UCSD-AML1 (cell line): Measurements from ENCODE around the gene GPN2.
A peak's percentile ranks its signal among the peaks of the same experiment; 100 is the strongest.
"Not testable (repeated sequence)": the region's sequence is repeated elsewhere in the genome, so short reads cannot be mapped to it uniquely, and the experiment has no call there.

Experiments used
- DNase-seq: peaks from one replicate; lab custom pipeline; 2025; ENCODE audit not compliant: unreplicated experiment; lab: John Stamatoyannopoulos, UW

The GPN2 gene

GRCh38 chr1:26900815-26901511 is 10.9 kb upstream of the GPN2 start:
- no peak for DNase-seq

GRCh38 chr1:26900001-26900814 is 10.1 kb upstream of the GPN2 start, which contains the start of gene GPATCH3:
GPATCH3 (minus strand) TSS chr1:26900467; CDS start chr1:26900442, 25 bp downstream.
- peak; percentile 82 for DNase-seq

GRCh38 chr1:26897351-26897750 is 7.3 kb upstream of the GPN2 start:
- DNase-seq = no peak

- no peak for DNase-seq
These were observed 4.2 kb upstream of the GPN2 start for GRCh38 chr1:26894263-26894662.

- DNase-seq = no peak
These were observed 349 bp upstream of the GPN2 start for GRCh38 chr1:26890467-26890796.

GRCh38 chr1:26888231-26888630 is 1.9 kb downstream of the GPN2 start:
- DNase-seq = no peak

- no peak for DNase-seq
These were observed 3.0 kb downstream of the GPN2 start for GRCh38 chr1:26887125-26887524.

- DNase-seq = no peak
These were observed 7.2 kb downstream of the GPN2 start for GRCh38 chr1:26882696-26883463.

- DNase-seq = not testable (repeated sequence)
These were observed 8.5 kb downstream of the GPN2 start for GRCh38 chr1:26881611-26882010.

GRCh38 chr1:26879793-26880192 is 10.3 kb downstream of the GPN2 start:
- no peak for DNase-seq

GRCh38 chr1:26877326-26877725 is 12.8 kb downstream of the GPN2 start:
- DNase-seq = no peak

GRCh38 chr1:26874896-26875295 is 15.2 kb downstream of the GPN2 start:
- DNase-seq = no peak

- DNase-seq = not testable (repeated sequence)
These were observed 17.0 kb downstream of the GPN2 start for GRCh38 chr1:26873097-26873496.

GRCh38 chr1:26864610-26865480 is 25.2 kb downstream of the GPN2 start:
- DNase-seq = peak; percentile 96

- no peak for DNase-seq
These were observed 26.4 kb downstream of the GPN2 start for GRCh38 chr1:26863685-26864077.

GRCh38 chr1:26862781-26863684 is 27.1 kb downstream of the GPN2 start, which contains the start of gene SFN:
SFN (plus strand) TSS chr1:26863149; CDS start chr1:26863213, 64 bp downstream.
- peak; percentile 36 for DNase-seq

GRCh38 chr1:26861889-26862378 is 28.1 kb downstream of the GPN2 start:
- no peak for DNase-seq

GRCh38 chr1:26861286-26861701 is 28.8 kb downstream of the GPN2 start:
- no peak for DNase-seq

GRCh38 chr1:26858891-26859640 is 31.0 kb downstream of the GPN2 start:
- no peak for DNase-seq
